ENCODE data around the gene CALML5. TPM values are rescaled to one million over a fixed set of nuclear protein-coding genes. Genes with fewer than 3 reads are reported as not detected.

CALML5 gene
- total RNA-seq, 2 donors from 2014 or later, result not detected

GRCh38 chr10:5492929-5493576, 6.3 kb downstream of the CALML5 start:
- H3K4me1 Mint-ChIP-seq, result no peaks in the 10 kb centered on the region
- no peak for ATAC-seq (replicated peaks)
- H3K27me3 Mint-ChIP-seq, result no peaks in the 10 kb centered on the region
- H3K4me3 Mint-ChIP-seq, result no peak overlapping the region
- H3K36me3 Mint-ChIP-seq (ENCODE audit: low read depth), result no peaks in the 10 kb centered on the region
- H3K9me3 Mint-ChIP-seq, result no peaks in the 10 kb centered on the region
- no peak overlapping the region for H3K27ac Mint-ChIP-seq

GRCh38 chr10:5492322-5492855, 7.0 kb downstream of the CALML5 start:
- no peak for ATAC-seq (replicated peaks)
- H3K27ac Mint-ChIP-seq, result no peak overlapping the region
- no peaks in the 10 kb centered on the region for H3K9me3 Mint-ChIP-seq
- H3K36me3 Mint-ChIP-seq (ENCODE audit: low read depth), result no peaks in the 10 kb centered on the region
- no peaks in the 10 kb centered on the region for H3K4me1 Mint-ChIP-seq
- H3K27me3 Mint-ChIP-seq, result no peaks in the 10 kb centered on the region
- no peak overlapping the region for H3K4me3 Mint-ChIP-seq

GRCh38 chr10:5491477-5491876, 7.9 kb downstream of the CALML5 start:
- H3K4me3 Mint-ChIP-seq, result no peak overlapping the region
- no peaks in the 10 kb centered on the region for H3K27me3 Mint-ChIP-seq
- H3K4me1 Mint-ChIP-seq, result no peaks in the 10 kb centered on the region
- H3K9me3 Mint-ChIP-seq, result no peaks in the 10 kb centered on the region
- ATAC-seq (replicated peaks), result no peak
- no peaks in the 10 kb centered on the region for H3K36me3 Mint-ChIP-seq (ENCODE audit: low read depth)
- H3K27ac Mint-ChIP-seq, result no peak overlapping the region

- Mint-ChIP-seq H3K4me3 (no peak overlapping the region), H3K4me1 (no peaks in the 10 kb centered on the region), H3K27ac (no peak overlapping the region), H3K36me3 (ENCODE audit: low read depth) (no peaks in the 10 kb centered on the region), H3K9me3 (no peaks in the 10 kb centered on the region), H3K27me3 (no peaks in the 10 kb centered on the region)
- ATAC-seq (replicated peaks), result no peak
Measured at GRCh38 chr10:5490698-5491464, 8.5 kb downstream of the CALML5 start.

- no peak overlapping the region for H3K4me3 Mint-ChIP-seq
Measured at GRCh38 chr10:5490032-5490431, 9.3 kb downstream of the CALML5 start.

GRCh38 chr10:5488272-5489161, 10.9 kb downstream of the CALML5 start:
- Mint-ChIP-seq H3K36me3 (ENCODE audit: low read depth) (no peaks in the 10 kb centered on the region), H3K27me3 (no peaks in the 10 kb centered on the region), H3K9me3 (no peaks in the 10 kb centered on the region), H3K27ac (no peak overlapping the region), H3K4me1 (no peaks in the 10 kb centered on the region), H3K4me3 (no peak overlapping the region)
- ATAC-seq (replicated peaks), result no peak

More at GRCh38 chr10:5490032-5490431, 9.3 kb downstream of the CALML5 start:
- Mint-ChIP-seq H3K4me1 (no peaks in the 10 kb centered on the region), H3K27ac (no peak overlapping the region), H3K27me3 (no peaks in the 10 kb centered on the region), H3K9me3 (no peaks in the 10 kb centered on the region), H3K36me3 (ENCODE audit: low read depth) (no peaks in the 10 kb centered on the region)
- ATAC-seq (replicated peaks), result no peak

- no peak overlapping the region for H3K27ac Mint-ChIP-seq
- ATAC-seq (replicated peaks), result no peak
- H3K36me3 Mint-ChIP-seq (ENCODE audit: low read depth), result no peaks in the 10 kb centered on the region
- H3K4me3 Mint-ChIP-seq, result no peak overlapping the region
- H3K9me3 Mint-ChIP-seq, result no peaks in the 10 kb centered on the region
- H3K27me3 Mint-ChIP-seq, result no peaks in the 10 kb centered on the region
- H3K4me1 Mint-ChIP-seq, result no peaks in the 10 kb centered on the region
Measured at GRCh38 chr10:5486853-5487235, 12.5 kb downstream of the CALML5 start.

- H3K27ac Mint-ChIP-seq, result no peak overlapping the region
- H3K36me3 Mint-ChIP-seq (ENCODE audit: low read depth), result no peaks in the 10 kb centered on the region
- no peak for ATAC-seq (replicated peaks)
- no peaks in the 10 kb centered on the region for H3K4me1 Mint-ChIP-seq
- no peak overlapping the region for H3K4me3 Mint-ChIP-seq
- H3K9me3 Mint-ChIP-seq, result no peaks in the 10 kb centered on the region
- H3K27me3 Mint-ChIP-seq, result no peaks in the 10 kb centered on the region
Measured at GRCh38 chr10:5485948-5486852, 13.2 kb downstream of the CALML5 start.

GRCh38 chr10:5485290-5485689, 14.1 kb downstream of the CALML5 start:
- Mint-ChIP-seq H3K4me1 (no peaks in the 10 kb centered on the region), H3K36me3 (ENCODE audit: low read depth) (no peaks in the 10 kb centered on the region), H3K9me3 (no peaks in the 10 kb centered on the region), H3K27ac (no peak overlapping the region), H3K4me3 (no peak overlapping the region), H3K27me3 (no peaks in the 10 kb centered on the region)
- no peak for ATAC-seq (replicated peaks)

GRCh38 chr10:5484205-5484604, 15.2 kb downstream of the CALML5 start:
- Mint-ChIP-seq H3K4me1 (no peaks in the 10 kb centered on the region), H3K27ac (no peak overlapping the region)

GRCh38 chr10:5482016-5482415, 17.4 kb downstream of the CALML5 start:
- Mint-ChIP-seq H3K36me3 (ENCODE audit: low read depth) (no peaks in the 10 kb centered on the region), H3K9me3 (no peaks in the 10 kb centered on the region), H3K4me3 (no peak overlapping the region), H3K27me3 (no peaks in the 10 kb centered on the region), H3K4me1 (no peaks in the 10 kb centered on the region), H3K27ac (no peak overlapping the region)
- no peak for ATAC-seq (replicated peaks)

More at GRCh38 chr10:5484205-5484604, 15.2 kb downstream of the CALML5 start:
- Mint-ChIP-seq H3K27me3 (no peaks in the 10 kb centered on the region), H3K36me3 (ENCODE audit: low read depth) (no peaks in the 10 kb centered on the region), H3K9me3 (no peaks in the 10 kb centered on the region), H3K4me3 (no peak overlapping the region)
- peak; percentile 62 for ATAC-seq (replicated peaks)

GRCh38 chr10:5481121-5481520, 18.2 kb downstream of the CALML5 start:
- no peak overlapping the region for H3K4me3 Mint-ChIP-seq
- no peaks in the 10 kb centered on the region for H3K27me3 Mint-ChIP-seq
- H3K27ac Mint-ChIP-seq, result no peak overlapping the region
- no peak for ATAC-seq (replicated peaks)
- H3K9me3 Mint-ChIP-seq, result no peaks in the 10 kb centered on the region
- H3K4me1 Mint-ChIP-seq, result no peaks in the 10 kb centered on the region
- H3K36me3 Mint-ChIP-seq (ENCODE audit: low read depth), result no peaks in the 10 kb centered on the region

GRCh38 chr10:5480162-5480941, 19.0 kb downstream of the CALML5 start:
- no peak overlapping the region for H3K4me3 Mint-ChIP-seq
- no peaks in the 10 kb centered on the region for H3K36me3 Mint-ChIP-seq (ENCODE audit: low read depth)
- H3K4me1 Mint-ChIP-seq, result no peaks in the 10 kb centered on the region
- H3K9me3 Mint-ChIP-seq, result no peaks in the 10 kb centered on the region
- ATAC-seq (replicated peaks), result no peak
- H3K27me3 Mint-ChIP-seq, result no peaks in the 10 kb centered on the region
- H3K27ac Mint-ChIP-seq, result no peak overlapping the region

All from activated T-helper 17 cell treated with anti-CD3 and anti-CD28 coated beads, Interleukin-2, amount 50 U/mL, for 72 hours (primary cell).